GM18909 (cell line): Measurements from ENCODE around the gene PAPOLB.

Source experiments
- ATAC-seq: cut with Tn5 transposase; IDR thresholded peaks from one replicate; pipeline ENCODE4 v1.9.1; 2021; ENCODE audit warnings: mild to moderate bottlenecking; ENCODE audit not compliant: unreplicated experiment, poor library complexity

Gene PAPOLB

GRCh38 chr7:4878336-4879335 is 16.8 kb upstream of the PAPOLB start:
- ATAC-seq: no peak

DNA sequence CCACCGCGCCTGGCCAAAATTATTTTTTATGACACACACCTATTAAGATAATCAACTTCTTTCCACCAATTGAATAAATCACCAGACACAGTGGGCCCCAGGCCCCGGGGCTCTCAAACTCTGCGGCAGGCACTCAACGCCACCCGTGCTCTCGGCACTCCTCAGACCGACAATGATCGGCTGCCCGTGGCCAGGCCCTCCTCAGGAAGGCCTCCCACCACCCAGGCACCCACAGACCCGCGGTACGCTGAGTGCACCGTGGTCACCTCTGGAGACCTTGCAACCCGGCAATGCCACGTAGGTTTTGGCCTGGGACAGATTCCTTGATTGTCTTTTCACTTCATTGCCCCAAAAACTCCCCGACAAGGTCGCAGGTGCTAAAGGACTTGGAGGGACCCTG is 14.8 kb upstream of the PAPOLB start:
- ATAC-seq: no peak

DNA sequence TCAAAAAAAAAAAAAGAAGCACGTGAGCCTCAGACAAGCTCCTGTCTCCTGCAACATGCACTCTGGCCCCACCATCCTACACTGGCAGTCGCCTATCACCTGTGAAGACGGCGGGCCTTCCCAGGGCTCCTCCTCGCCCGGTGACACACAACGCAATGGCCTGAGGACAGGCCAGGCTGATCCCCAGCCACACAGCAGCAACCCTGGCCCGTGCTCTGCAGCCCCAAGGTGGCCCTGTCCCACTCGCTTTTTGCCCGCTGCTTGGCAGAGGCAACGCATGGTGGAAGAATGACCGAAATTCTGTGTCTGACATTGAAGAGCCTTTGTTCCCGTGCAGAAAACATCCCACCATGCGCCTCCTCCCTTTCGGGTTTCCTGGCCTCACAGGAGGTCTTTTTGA is 13.6 kb upstream of the PAPOLB start:
- ATAC-seq: no peak

DNA sequence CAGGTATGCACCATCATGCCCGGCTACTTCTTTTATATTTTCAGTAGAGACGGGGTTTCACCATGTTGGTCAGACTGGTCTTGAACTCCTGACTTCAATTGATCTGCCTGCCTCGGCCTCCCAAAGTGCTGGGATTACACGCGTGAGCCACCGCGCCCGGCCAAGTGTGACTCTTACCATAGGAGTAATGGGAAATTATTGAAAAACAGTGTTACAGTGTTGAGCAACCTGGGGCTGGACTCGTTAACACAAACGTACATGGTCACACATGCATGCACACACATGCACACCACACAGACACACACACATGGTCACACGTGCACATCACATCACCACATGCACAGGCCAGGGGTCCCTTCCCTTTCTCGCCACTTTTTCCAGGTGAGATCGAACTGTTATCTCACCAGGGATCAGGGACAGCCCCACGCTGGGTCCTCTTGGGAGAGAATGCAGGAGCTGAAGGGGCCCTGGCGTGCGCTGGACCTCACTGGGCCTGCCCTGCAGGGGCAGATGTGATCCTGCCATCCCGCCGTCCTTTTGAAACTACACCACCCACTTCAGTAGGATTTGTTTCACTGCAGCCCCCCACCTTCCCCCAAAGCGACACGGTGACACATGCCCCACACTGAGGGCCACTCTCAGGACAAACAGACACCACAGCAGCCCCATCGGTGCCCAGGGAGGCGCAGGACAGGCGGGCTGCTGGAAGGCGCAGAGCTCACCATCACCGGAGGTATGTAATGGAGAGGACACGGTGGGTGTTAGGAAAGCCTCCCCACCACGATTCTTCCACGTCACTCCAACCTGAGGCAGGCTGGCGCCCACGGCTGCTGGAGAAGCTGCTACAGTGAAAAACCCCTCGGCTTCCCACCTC is 11.5 kb upstream of the PAPOLB start:
- no peak for ATAC-seq

GRCh38 chr7:4871930-4872675 is 10.3 kb upstream of the PAPOLB start:
- no peak for ATAC-seq

- no peak for ATAC-seq
These were observed 9.3 kb upstream of the PAPOLB start for GRCh38 chr7:4871056-4871680.

- ATAC-seq: no peak
These were observed 6.7 kb upstream of the PAPOLB start for GRCh38 chr7:4868493-4868892.

GRCh38 chr7:4866528-4867496 is 5.0 kb upstream of the PAPOLB start:
- ATAC-seq: no peak

- ATAC-seq: no peak
These were observed 326 bp upstream of the PAPOLB start for GRCh38 chr7:4862156-4862555.

GRCh38 chr7:4861227-4861626 is 603 bp downstream of the PAPOLB start:
- ATAC-seq: no peak

DNA sequence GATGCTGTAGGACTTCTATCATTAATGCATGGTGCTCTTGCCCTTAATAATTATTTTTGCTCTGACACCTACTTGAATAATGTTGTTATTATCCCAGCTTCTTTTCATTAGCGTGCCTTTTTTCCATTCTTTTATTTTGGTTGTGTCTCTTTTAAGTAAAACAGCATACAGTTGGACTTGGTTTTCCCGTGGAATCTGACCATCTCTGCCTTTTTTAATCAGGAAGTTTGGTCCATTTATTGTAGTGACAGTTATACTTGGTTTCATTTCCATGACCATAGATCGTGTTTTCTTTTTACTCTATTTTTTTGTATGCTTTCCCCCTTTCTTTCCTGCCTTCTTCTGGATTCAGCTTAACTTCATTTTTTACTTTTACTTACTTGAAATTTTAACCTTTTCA is 4.6 kb downstream of the PAPOLB start:
- no peak for ATAC-seq

GRCh38 chr7:4856336-4857057 is 5.3 kb downstream of the PAPOLB start:
- ATAC-seq: no peak

DNA sequence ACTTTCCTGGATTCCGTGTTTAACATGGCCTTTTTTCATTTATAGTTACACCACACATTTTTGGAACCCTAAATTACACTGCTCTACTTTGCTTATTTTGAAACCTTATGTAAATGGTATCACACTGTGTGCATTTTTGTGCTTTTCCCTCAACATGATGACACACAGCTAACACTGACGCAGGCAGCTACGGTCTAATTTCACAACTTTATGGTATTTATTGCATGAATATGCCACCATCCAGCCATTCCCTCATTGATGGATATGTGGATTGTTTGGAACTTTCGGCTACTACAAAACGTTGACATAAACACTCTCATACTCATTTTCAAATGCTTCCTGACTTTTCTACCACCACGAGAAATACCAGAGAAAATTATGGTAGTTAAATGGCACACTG is 6.9 kb downstream of the PAPOLB start:
- ATAC-seq: no peak

GRCh38 chr7:4851459-4852422 is 10.1 kb downstream of the PAPOLB start:
- no peak for ATAC-seq

GRCh38 chr7:4850262-4850795 is 11.5 kb downstream of the PAPOLB start:
- ATAC-seq: no peak

DNA sequence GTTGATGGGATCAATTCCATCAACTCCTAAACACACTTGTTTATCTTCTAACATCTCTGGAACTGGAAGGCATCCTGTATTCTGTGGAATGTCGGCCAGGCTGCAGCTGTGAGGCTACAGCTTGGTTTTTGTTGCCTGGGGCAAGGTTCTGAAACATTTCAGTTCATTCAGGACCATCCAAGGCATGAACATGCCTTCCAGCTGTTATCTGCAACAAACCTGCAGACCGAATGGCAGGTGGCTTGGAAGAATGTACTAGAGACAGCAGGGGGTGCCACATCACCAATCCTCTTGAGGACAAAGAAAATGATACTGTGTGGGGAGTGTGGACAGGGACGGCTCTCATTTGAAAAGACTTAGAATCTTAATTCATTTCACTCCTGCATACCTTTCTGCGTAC is 12.4 kb downstream of the PAPOLB start:
- no peak for ATAC-seq

DNA sequence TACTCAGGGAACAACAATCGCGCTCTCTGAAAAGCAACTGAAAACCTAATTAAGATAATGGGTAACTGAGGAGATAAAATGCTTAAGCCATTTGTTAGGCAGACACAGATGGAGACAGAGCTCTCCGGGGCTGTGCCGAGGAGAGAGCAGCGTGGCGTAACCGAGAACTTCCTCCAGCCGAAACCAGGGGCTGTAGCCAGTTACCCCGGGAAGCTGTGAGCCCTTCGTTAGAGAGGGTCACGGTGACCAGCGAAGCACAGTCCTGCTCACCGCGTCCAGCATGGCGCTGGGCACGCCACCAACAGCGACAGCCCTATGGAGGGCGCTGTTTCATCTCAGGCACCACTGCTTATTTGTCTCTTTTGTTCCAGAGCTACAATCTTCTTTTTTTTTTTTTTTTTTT is 16.1 kb downstream of the PAPOLB start:
- ATAC-seq: no peak
